ENCODE measurements around the gene SH3BP4.

The SH3BP4 gene

GRCh38 chr2:234998404-234999211 is 46.8 kb downstream of the SH3BP4 start:
- DNase-seq (ENCODE audit: low read depth), result no peak

GRCh38 chr2:234999740-235000425 is 48.1 kb downstream of the SH3BP4 start:
- no peak for DNase-seq (ENCODE audit: low read depth)

GRCh38 chr2:235000426-235001236 is 48.8 kb downstream of the SH3BP4 start:
- DNase-seq (ENCODE audit: low read depth), result no peak

- no peak for DNase-seq (ENCODE audit: low read depth)
Measured at GRCh38 chr2:235001237-235002133, 49.7 kb downstream of the SH3BP4 start.

GRCh38 chr2:235002198-235003095 is 50.6 kb downstream of the SH3BP4 start:
- DNase-seq (ENCODE audit: low read depth), result no peak

GRCh38 chr2:235003096-235003775 is 51.4 kb downstream of the SH3BP4 start:
- DNase-seq (ENCODE audit: low read depth), result no peak

- DNase-seq (ENCODE audit: low read depth), result no peak
Measured at GRCh38 chr2:235004329-235004903, 52.6 kb downstream of the SH3BP4 start.

GRCh38 chr2:235005023-235005422 is 53.2 kb downstream of the SH3BP4 start:
- no peak for DNase-seq (ENCODE audit: low read depth)

GRCh38 chr2:235005603-235006259 is 53.9 kb downstream of the SH3BP4 start:
- DNase-seq (ENCODE audit: low read depth), result no peak

GRCh38 chr2:235006461-235006860 is 54.6 kb downstream of the SH3BP4 start:
- no peak for DNase-seq (ENCODE audit: low read depth)

GRCh38 chr2:235006986-235007385 is 55.2 kb downstream of the SH3BP4 start:
- DNase-seq (ENCODE audit: low read depth), result no peak

GRCh38 chr2:235007664-235008457 is 56.0 kb downstream of the SH3BP4 start:
- DNase-seq (ENCODE audit: low read depth), result no peak

- no peak for DNase-seq (ENCODE audit: low read depth)
Measured at GRCh38 chr2:235008584-235009044, 56.8 kb downstream of the SH3BP4 start.

- DNase-seq (ENCODE audit: low read depth), result no peak
Measured at GRCh38 chr2:235009081-235009480, 57.3 kb downstream of the SH3BP4 start.

- no peak for DNase-seq (ENCODE audit: low read depth)
Measured at GRCh38 chr2:235010117-235010714, 58.4 kb downstream of the SH3BP4 start.

GRCh38 chr2:235011607-235011928 is 59.8 kb downstream of the SH3BP4 start:
- DNase-seq (ENCODE audit: low read depth), result no peak

GRCh38 chr2:235011929-235012631 is 60.3 kb downstream of the SH3BP4 start:
- no peak for DNase-seq (ENCODE audit: low read depth)

All from GM04504 (cell line).